ENCODE data around the gene TMCO6. TPM values are rescaled to one million over a fixed set of nuclear protein-coding genes. Genes with fewer than 3 reads are reported as not detected.

TMCO6 gene
- polyA plus RNA-seq, 1 donor from 2014 or later: 23.5 TPM

DNA sequence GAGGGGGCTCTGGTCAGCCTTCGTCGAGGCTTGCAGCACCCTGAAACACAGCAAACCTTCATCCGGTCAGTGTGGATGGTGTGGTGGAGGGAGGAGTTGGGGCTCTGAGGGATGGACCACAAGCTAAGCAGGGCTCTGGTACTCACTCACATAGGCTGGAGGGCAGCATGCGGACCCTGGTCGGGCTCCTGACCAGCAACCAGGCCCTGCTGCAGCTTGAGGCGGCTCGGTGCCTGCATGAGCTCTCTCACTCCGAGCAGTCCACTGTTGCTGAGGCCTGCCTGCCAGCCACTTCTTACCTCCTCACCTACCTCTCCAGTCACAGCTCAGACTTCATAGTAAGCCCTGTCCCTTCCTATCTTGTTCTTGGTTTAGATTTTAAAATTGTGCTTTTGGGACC is 2.5 kb downstream of the TMCO6 start:
- H3F3A ChIP-seq (ENCODE audit: insufficient read depth, low read length, poor library complexity, severe bottlenecking): no peaks in the 10 kb centered on the region
- no peaks in the 10 kb centered on the region for H3K9me2 ChIP-seq (ENCODE audit: insufficient read depth, low read length)
- peaks cover 6% of the 10 kb centered on the region for H3K79me2 ChIP-seq (replicated peaks; ENCODE audit: insufficient read depth, low read length)
- no peaks in the 10 kb centered on the region for H3K36me3 ChIP-seq (ENCODE audit: insufficient read depth, low read length)
- no peak overlapping the region for H2AFZ ChIP-seq (ENCODE audit: low read depth, low read length)
- H3K27ac ChIP-seq (ENCODE audit: low read length): no peak overlapping the region
- no peaks in the 10 kb centered on the region for H4K20me1 ChIP-seq (ENCODE audit: insufficient read depth)
- no peaks in the 10 kb centered on the region for H3K27me3 ChIP-seq (ENCODE audit: insufficient read depth, low read depth, low read length)
- H3K9ac ChIP-seq (ENCODE audit: low read length): no peak overlapping the region
- H3K9me3 ChIP-seq (ENCODE audit: low read length): no peaks in the 10 kb centered on the region
- H3K4me3 ChIP-seq (ENCODE audit: low read length): no peak overlapping the region
- H3K4me2 ChIP-seq (ENCODE audit: low read length): no peak overlapping the region
- TF ChIP-seq POLR2AphosphoS5 (IDR thresholded peaks at IDR 0.05) (no peak), EZH2 (IDR thresholded peaks at IDR 0.05; ENCODE audit: borderline replicate concordance, insufficient read depth, low read length, poor library complexity, severe bottlenecking) (no peak), MXI1 (conservative IDR thresholded peaks at IDR 0.05; ENCODE audit: poor library complexity, severe bottlenecking) (no peak), TAF1 (IDR thresholded peaks at IDR 0.05; ENCODE audit: low read depth) (no peak), EP300 (conservative IDR thresholded peaks at IDR 0.05; ENCODE audit: poor library complexity, severe bottlenecking) (no peak), SMC3 (conservative IDR thresholded peaks at IDR 0.05; ENCODE audit: poor library complexity) (no peak), RAD21 (conservative IDR thresholded peaks at IDR 0.05) (no peak)
- TF ChIP-seq, protein P1, sequence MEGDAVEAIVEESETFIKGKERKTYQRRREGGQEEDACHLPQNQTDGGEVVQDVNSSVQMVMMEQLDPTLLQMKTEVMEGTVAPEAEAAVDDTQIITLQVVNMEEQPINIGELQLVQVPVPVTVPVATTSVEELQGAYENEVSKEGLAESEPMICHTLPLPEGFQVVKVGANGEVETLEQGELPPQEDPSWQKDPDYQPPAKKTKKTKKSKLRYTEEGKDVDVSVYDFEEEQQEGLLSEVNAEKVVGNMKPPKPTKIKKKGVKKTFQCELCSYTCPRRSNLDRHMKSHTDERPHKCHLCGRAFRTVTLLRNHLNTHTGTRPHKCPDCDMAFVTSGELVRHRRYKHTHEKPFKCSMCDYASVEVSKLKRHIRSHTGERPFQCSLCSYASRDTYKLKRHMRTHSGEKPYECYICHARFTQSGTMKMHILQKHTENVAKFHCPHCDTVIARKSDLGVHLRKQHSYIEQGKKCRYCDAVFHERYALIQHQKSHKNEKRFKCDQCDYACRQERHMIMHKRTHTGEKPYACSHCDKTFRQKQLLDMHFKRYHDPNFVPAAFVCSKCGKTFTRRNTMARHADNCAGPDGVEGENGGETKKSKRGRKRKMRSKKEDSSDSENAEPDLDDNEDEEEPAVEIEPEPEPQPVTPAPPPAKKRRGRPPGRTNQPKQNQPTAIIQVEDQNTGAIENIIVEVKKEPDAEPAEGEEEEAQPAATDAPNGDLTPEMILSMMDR (IDR thresholded peaks at IDR 0.05; ENCODE audit: poor library complexity, severe bottlenecking): no peak
- TF ChIP-seq, protein P2, sequence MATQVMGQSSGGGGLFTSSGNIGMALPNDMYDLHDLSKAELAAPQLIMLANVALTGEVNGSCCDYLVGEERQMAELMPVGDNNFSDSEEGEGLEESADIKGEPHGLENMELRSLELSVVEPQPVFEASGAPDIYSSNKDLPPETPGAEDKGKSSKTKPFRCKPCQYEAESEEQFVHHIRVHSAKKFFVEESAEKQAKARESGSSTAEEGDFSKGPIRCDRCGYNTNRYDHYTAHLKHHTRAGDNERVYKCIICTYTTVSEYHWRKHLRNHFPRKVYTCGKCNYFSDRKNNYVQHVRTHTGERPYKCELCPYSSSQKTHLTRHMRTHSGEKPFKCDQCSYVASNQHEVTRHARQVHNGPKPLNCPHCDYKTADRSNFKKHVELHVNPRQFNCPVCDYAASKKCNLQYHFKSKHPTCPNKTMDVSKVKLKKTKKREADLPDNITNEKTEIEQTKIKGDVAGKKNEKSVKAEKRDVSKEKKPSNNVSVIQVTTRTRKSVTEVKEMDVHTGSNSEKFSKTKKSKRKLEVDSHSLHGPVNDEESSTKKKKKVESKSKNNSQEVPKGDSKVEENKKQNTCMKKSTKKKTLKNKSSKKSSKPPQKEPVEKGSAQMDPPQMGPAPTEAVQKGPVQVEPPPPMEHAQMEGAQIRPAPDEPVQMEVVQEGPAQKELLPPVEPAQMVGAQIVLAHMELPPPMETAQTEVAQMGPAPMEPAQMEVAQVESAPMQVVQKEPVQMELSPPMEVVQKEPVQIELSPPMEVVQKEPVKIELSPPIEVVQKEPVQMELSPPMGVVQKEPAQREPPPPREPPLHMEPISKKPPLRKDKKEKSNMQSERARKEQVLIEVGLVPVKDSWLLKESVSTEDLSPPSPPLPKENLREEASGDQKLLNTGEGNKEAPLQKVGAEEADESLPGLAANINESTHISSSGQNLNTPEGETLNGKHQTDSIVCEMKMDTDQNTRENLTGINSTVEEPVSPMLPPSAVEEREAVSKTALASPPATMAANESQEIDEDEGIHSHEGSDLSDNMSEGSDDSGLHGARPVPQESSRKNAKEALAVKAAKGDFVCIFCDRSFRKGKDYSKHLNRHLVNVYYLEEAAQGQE (IDR thresholded peaks at IDR 0.05; ENCODE audit: borderline replicate concordance): no peak

DNA sequence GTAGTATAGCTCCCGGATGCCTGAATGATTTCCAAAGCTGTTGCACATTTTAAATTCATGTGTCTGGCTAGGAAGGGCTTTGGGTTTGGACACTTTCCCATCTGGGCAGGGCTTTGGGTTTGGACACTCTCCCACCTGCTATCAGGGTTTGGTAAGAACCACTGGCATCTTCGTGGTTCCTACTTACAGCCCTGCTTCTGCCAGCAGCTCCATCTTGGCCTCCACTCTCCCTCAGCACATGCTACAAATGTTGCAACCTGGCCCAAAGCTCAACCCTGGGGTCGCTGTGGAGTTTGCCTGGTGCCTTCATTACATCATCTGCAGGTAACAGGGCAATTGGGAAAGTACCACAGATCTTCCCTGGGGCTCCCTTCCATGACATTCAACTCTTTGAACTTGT is 3.5 kb downstream of the TMCO6 start:
- no peak overlapping the region for H3K4me3 ChIP-seq (ENCODE audit: low read length)
- no peak overlapping the region for H2AFZ ChIP-seq (ENCODE audit: low read depth, low read length)
- peaks cover 11% of the 10 kb centered on the region for H3K79me2 ChIP-seq (replicated peaks; ENCODE audit: insufficient read depth, low read length)
- H3K27me3 ChIP-seq (ENCODE audit: insufficient read depth, low read depth, low read length): no peaks in the 10 kb centered on the region
- no peaks in the 10 kb centered on the region for H3K9me3 ChIP-seq (ENCODE audit: low read length)
- H4K20me1 ChIP-seq (ENCODE audit: insufficient read depth): no peaks in the 10 kb centered on the region
- H3K9ac ChIP-seq (ENCODE audit: low read length): no peak overlapping the region
- H3K27ac ChIP-seq (ENCODE audit: low read length): no peak overlapping the region
- H3K36me3 ChIP-seq (ENCODE audit: insufficient read depth, low read length): no peaks in the 10 kb centered on the region
- H3K4me2 ChIP-seq (ENCODE audit: low read length): no peak overlapping the region
- H3F3A ChIP-seq (ENCODE audit: insufficient read depth, low read length, poor library complexity, severe bottlenecking): no peaks in the 10 kb centered on the region
- H3K9me2 ChIP-seq (ENCODE audit: insufficient read depth, low read length): no peaks in the 10 kb centered on the region
- no peak for TF ChIP-seq SMC3 (conservative IDR thresholded peaks at IDR 0.05; ENCODE audit: poor library complexity)
- no peak for TF ChIP-seq POLR2AphosphoS5 (IDR thresholded peaks at IDR 0.05)
- no peak for TF ChIP-seq TAF1 (IDR thresholded peaks at IDR 0.05; ENCODE audit: low read depth)
- no peak for TF ChIP-seq EP300 (conservative IDR thresholded peaks at IDR 0.05; ENCODE audit: poor library complexity, severe bottlenecking)
- TF ChIP-seq, protein P2 (IDR thresholded peaks at IDR 0.05; ENCODE audit: borderline replicate concordance): no peak
- TF ChIP-seq EZH2 (IDR thresholded peaks at IDR 0.05; ENCODE audit: borderline replicate concordance, insufficient read depth, low read length, poor library complexity, severe bottlenecking): no peak
- TF ChIP-seq, protein P1 (IDR thresholded peaks at IDR 0.05; ENCODE audit: poor library complexity, severe bottlenecking): no peak
- no peak for TF ChIP-seq RAD21 (conservative IDR thresholded peaks at IDR 0.05)
- TF ChIP-seq MXI1 (conservative IDR thresholded peaks at IDR 0.05; ENCODE audit: poor library complexity, severe bottlenecking): no peak

Measured in neural cell (in vitro differentiated cells).